NCI-H1105 (cell line): ENCODE data around the gene SEMA3C.

Source experiments
- DNase-seq: peaks from one replicate; lab custom pipeline; 2025; lab: John Stamatoyannopoulos, UW

SEMA3C gene

DNA sequence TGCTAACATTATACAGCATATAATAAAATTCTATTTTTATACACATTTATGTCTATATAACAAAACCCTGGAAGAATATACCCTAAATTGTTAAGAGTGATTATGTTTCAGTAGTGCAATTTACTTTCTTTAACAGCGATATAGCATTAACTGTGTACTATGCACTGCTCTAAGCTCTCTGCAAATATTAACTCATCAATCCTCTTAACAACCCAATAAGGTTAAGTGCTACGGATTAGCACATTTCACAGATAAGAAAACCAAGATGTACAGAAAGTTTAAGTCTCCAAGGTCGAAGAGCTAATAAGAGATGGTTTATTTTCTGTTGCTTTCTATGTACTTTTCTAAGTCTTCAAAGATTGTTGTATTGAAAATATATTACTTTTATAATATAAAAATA, 95.8 kb downstream of the SEMA3C start:
- DNase-seq: no peak

DNA sequence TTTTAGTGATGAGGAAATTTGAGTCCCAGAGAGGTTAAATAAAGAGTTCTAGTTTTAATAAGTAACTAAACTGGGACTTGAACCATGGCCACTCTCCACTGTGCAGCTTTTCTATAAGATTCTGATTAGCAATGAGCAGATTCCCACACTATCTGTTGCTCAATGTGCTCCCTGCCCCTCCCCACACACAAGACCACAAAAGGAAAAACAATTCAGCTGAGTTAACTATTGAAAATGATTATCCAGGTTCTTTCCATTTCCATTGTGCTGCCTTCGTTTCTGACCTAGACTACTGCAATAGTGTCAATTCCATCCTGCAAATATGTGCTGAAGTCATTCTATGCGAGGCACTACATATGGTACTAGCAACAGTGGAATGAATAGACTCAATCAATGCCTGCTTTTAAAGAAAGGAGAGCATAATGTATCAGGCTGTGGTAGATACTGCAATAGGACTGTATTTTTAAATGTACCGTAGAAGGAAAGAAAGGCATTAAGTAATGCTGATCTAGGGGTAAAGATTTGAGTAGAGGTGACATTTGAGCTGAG, 97.0 kb downstream of the SEMA3C start:
- no peak for DNase-seq

DNA sequence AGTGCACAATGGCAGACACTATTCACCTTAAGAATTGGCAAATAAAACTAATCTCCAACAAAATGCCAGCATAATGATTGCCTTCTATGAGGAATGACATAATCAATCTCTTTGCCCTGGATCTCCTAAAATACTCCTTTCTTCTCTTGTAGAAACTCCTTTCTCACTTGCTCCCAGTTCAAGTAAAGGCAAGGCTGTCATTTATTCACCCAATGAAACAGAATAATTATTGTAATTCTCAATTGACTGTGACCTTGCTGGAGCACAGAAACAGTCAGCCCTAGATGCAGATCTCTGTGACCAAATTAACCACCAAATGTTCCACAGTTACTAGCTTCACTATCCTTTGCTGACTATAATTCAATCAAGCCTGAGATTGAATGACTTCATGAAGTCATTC, 99.3 kb downstream of the SEMA3C start:
- DNase-seq: no peak

DNA sequence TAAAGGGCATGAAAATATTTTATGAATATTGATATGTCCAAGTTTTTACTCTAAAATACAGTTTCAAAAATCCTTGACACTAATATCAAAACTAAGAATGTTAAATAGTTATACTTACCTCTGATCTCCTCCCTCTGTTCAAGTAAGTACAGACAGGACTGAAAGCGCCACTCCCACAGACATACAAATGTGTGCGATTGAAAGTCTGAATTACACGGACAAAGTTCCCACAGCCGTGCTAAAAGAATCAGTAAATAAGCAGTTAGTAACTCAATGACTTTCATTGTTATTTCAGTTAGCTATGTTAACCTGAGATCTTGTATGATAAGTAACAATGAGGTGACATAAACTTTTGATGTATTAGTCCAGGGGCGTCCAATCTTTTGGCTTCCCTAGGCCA, 100.7 kb downstream of the SEMA3C start:
- DNase-seq: no peak

DNA sequence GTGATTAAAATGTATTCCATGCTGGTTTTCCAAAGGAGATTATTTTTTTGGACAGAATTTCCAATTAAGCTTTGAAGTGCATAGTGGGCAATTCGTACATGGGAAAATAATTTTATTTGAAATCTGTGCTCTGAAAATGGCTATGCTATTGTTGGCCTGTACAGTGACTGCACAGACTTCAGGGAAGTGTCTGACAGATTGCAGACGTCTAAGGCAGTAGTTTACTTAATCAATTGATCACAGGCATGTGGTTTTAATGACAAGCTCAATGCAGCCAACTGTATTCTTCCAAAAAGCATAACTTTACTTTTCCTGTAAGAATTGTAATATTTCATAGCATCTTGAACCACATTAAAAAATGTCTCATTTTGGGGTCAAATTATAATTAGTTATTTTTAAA, 102.0 kb downstream of the SEMA3C start:
- no peak for DNase-seq

DNA sequence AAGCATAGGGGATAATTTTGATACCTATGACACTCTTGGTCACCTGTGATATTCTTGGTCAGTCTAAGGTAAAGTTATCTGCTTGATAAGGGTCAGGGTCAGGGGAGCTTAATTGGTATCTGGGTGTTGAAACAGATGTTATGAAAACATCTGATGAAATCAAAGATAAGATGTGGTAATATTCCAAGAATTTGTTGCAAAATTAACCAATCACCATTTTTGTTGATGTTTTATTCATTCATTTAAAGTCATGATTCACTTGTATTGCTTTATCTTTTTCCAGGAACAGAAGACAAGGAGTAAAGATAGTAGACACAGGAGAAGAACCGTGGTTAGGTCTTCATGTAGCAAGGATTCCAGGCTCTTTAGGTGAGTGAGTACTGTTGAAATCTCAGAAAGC, 103.1 kb downstream of the SEMA3C start:
- DNase-seq: no peak

DNA sequence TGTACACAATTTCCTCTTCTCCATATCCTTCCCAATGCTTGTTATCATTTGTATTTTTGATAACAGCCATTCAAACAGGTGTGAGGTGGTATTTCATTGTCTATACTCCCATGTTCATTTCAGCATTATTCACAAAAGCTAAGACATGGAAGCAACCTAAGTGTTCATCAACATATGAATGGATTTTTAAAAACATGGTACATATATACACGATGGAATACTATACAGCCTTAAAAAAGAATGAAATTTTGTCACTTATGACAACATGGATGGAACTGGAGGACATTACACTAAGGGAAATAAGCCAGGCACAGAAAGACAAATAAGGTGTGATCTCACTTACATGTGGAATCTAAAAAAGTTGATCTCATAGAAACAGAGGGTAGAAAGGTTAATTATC, 109.3 kb downstream of the SEMA3C start:
- DNase-seq: no peak

DNA sequence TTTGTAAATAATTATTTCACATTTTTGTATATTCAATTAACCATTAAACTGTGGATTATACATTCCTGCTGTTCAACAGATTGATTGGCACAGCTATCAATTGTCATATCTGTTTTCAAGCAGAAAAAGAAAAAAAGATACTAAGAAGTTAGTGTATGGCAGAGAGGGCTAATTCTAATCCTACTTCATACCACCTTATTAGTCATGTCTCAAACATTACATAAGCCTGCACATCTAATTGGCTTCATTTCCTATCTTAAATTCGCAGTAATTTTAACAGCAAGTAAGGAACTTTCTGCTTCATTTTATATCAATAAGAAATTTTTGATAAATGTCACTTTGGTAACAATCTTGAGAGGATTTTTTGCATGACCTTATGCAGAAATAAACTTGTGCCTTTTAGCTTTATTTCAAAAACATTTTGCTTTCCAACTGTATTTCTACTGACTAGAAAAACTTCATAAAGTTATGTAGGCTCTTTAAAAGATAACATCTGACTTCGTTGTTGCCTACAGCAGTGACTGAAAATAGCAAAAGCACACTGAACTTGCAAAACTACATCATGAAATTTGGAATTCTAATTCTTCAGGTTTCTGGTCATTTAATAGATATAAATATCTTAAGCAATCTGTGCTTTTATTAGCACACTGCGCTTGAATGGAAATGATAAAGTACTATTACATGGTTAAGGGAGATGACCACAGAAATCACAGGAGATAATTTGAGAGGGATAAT, 111.5 kb downstream of the SEMA3C start:
- DNase-seq: no peak

DNA sequence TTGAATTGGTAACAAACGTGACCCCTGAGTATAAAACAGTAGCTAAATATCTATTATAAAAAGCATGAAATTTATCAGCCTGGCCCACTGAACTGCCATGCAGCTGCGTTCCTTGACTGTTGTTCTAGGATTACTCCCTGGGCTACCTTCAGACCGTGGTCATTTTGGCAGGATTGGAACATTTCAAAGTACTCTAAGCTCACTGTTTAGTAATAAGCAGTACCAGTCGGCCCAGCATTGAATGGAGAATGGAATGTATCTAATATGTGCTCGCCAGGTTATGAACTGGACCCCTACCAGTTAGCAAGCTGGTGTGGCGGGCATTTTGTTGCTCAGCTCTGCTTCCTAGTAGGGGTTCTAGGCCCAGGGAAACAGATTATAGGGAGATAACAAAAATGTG, 112.2 kb downstream of the SEMA3C start:
- DNase-seq: no peak

DNA sequence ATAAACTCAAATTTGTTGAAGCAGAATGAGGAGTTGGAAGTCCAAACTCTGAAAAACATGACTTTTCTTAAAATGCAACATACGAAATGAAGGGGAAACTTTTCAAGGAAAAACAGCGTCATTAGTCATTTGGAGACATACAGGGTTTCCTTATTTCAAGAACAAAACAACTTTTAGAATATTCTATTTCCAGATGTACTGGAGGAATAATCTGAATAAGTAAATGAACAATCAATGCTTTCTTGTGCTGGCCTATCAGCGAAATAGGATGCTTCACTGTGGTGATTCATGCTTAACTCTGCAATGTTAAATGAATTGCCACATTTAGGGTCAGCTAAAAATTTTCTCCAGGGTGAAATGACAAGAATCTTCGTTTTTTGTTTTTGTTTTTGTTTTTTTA, 114.3 kb downstream of the SEMA3C start:
- DNase-seq: no peak

DNA sequence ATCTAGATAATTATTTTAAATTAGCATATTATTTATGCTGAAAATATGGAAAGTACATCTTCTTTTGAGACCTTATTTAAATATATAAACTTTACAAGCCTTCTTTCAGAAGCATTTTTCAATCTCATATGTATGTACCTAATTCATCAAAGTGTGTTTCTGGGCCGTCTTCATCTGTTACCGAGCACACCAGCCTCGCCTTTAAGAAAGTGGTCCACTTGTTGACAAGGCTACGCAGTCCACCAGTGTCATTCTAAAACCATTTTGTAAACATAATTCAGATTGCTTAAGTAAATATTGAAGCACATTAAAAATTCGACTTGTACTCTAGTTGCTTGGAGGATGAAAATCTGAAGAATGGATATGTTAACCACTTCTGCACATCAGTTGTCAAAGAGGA, 116.3 kb downstream of the SEMA3C start:
- DNase-seq: no peak

DNA sequence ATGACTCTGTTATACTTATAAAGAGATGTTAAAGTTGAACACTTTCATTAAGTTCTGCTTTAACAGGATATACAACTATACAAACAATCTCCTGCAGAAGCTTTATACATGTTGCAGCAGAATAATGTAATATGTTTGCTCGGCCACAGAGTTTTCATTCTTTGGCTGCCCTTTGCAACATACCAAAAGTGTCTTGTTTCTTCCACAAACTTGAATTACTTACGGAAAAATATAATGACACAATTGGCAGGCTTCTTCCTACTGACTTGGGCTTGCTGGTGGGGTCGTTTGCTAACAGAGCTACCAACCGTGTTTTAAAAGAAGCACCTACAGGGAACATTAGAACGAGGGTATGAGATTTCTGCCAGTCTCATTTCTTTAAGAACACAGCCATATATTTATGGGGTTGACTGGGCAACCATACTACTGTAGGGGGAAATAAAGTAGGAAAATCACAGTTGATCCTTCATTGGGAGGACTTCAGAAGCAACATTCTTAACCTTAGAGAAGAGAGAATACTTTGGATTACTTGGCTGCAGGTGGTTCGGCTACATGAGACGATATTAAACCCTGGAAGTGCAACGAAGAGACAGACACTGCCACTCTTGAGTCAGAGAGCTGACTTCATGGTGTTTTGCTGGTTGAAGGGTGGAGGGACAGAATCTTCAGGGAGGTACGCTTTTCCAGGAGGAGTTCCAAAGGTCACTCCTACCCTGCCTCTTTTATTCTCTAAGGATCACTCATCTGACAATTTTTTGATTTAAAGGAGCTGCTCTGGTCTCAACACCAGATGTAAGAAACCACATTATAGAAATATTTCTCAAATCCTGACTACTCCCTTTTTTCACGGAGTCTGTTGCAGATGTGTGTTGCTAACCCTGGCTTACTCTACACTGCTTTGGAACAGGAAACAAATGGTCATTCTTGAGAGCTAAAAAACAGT, 123.9 kb downstream of the SEMA3C start:
- no peak for DNase-seq

DNA sequence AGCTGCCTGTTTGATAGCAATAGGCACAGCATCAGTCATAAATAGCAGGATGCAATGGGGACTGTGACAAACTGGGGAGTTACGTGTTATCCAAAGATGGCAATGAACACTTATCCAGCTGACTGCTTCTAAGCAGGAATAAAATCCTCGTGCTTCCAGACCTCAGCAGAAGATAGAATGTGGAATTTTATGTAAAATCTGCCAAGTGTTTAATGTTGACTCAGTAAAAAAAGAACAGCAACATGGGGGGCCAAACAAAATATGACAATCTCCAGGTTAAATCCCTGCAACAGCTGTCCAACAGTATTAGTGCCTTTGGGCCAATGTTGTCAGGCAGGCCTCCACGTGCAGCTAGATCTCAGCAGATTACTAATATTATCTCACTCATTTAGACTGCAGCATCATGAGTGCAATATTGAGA, 127.3 kb downstream of the SEMA3C start:
- DNase-seq: no peak

DNA sequence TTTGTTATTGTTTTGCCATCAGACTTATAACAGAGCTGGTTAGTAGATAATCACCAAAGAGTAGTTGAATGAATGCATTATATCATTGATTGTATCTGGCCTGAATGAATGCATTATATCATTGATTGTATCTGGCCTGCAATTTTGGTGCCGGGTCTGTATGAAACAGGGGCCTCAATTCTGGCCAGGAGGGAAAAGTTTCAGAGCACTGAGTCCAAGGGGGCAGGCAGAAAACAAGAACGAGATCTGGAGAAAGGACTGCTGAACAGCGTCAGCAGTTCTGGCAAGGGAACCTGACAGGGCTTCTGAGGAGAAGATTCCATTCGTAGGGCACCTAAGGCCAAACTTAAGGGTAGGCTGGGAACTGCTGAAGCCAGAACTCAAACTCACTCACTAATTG, 128.0 kb downstream of the SEMA3C start:
- DNase-seq: no peak

DNA sequence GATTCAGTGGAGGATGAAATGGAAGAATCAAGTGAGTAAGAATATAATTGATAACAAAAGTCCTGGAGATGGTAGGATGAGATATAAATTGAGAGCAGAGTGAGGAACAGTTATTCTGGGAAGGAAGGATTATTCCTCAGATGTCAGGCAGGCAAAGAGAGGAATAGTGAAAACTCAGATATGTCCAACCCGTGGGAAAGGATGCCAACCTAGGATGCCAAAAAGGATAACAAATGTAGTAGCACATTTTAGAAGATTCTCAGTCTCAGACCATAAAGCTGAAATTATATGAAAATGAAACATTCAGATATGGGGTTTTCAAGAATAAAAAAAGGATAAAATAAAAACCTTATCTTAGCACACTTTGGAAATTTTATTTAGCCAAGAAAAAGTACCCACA, 131.1 kb downstream of the SEMA3C start:
- no peak for DNase-seq

DNA sequence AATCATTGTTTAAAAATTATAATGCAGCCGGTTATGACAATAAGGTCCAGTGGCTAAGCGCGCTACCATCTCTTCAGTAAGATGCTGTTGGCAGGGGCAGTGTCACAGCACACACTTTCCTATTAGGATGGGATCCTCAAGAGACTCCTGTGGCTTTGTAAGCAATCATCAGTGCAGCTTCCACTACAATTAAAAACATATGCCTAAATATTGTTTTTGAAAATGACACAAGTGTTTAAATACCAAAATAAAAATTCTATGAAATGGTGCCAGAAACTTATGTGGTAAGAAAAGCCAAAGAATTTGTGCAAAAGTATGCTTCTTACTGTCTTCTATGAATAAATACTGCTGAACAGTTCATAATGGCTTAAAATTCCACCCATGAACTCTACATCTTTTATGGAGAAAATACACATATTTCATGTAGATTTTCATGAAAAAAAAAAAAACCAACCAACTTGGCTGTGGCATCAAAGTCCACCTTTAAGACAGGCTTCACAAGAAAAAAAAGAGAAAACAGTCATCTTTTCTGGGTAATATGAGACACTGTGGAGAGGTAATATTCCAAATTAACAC, 132.8 kb downstream of the SEMA3C start:
- DNase-seq: no peak

DNA sequence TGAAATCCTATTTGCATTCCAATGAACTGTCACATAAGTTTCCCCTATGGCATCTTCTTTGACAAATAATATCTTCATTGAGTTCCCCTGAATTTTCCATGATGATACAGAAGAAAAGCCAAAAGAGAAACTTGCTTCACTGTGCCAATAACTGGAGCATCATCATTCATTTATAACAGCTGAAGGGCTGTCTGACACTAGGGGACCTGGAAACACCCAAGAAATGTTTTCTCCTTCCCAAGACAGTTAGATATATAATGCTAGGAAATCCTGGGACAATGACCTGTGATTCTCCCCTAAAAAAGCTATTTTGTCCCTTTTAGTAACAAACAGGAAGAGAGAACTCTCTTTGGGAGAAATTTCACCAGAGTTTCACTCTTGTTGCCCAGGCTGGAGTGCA, 133.6 kb downstream of the SEMA3C start:
- DNase-seq: no peak

DNA sequence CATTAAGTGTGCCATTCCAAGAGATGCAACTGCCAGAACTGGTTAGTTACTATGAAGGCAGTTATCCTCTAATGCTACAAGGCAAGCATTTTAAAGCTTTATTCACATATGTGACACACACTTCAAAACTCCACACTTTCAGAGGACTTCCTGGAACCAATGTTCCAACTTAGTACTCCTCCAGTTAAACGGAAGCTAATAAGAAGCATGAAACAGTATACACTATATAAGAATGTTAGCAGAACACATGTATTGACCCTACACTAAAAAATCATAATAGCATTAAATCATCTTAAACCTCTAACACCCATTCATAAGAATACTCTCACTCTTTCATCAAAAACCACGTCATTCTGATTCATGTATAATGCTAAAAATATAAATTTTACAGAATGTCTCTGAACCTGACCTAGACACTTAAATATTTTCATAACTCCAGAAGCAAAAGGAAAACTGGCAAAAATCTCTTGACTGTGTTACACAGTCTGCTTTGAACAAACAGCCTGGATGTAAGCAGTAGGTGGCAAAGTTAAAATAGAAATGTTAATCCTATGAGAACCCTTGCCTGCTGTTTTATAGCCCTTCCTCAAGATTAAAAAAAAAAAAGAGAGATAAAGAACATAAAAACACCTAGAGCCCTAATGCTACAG, 135.0 kb downstream of the SEMA3C start:
- no peak for DNase-seq

DNA sequence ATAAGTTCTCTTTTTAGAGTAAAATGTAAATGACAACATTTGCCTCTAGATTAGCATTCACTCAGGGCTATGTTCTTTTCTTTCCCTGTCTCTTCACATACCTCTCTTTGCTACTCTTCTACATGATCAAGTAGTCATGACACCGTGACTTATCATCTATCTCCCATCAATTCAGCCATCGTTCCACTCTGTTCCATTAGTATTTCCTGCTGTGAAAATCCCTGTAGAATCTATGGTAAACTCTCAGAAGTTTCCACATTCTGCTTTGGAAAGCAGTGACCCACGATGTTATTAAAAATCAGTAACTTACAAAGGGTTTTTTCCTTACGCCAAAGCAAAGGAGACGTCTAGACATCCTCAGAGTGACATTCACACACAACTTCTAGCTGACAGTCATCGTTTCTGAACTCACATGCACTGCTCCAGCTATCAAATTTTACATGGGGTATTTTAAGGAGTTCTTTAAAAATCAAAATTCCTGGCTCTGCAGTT, 135.6 kb downstream of the SEMA3C start:
- no peak for DNase-seq

DNA sequence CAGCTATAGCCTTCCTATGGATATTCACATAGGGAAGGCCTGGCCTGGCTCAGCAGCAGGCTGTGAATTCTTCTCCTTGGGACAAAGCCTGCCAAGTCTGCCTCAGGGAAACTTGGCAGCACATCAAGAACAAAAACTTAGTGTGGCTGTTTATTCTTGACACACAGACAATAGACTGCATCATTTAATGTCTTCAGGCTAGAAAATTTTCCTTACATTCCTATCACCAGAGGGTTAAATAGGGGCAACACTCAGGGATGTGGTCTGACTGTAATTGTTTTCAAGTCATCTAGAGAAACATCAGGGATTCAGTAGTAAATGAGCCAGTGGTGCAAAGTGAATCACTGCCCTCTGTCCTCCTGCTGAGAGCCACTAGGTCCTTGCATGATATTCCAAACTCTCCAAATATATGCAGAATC, 137.3 kb downstream of the SEMA3C start:
- DNase-seq: peak; percentile 21

DNA sequence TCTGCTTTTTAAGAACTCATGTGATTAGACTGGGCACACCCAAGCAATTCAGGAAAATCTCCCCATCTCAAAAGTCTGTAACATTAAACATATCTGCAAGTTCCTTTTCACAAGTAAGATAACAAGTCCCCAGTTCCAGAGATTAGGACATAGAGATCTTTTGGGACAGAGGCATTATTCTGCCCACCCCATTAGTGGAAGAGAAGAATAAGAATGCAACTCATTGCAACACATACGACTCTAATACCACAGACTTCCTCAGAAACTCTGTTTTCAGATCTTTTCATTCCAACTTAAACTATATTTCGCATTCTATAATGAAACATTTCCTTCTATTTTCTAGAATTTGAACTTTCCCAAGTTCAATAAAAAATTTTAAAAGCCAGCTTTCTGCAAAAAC, 137.7 kb downstream of the SEMA3C start:
- DNase-seq: no peak

DNA sequence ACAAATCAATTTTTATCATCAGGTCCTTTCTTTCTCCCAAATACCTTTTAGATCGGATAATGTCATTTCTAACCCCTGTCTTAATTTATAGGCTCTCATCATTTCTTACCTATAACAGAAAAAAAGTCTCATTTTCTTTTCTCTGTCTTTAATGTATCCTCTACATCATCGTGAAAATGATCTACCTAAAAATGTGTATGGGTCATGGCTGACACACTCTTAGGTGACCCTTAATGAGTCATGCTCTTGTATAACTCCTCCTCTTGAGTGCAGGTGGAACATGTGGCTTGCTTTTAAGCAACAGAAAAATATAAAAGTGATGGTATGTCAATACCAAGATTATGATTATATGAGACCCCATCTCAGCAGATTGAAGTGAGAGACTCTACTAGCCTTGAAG, 139.4 kb downstream of the SEMA3C start:
- DNase-seq: no peak
